HG02938 (cell line): Measurements from ENCODE around the gene CD163.
"Not testable (repeated sequence)": the region's sequence is repeated elsewhere in the genome, so short reads cannot be mapped to it uniquely, and the experiment has no call there.

Experiments
- ATAC-seq: cut with Tn5 transposase; IDR thresholded peaks from one replicate; pipeline ENCODE4 v1.9.1; 2021; ENCODE audit warnings: mild to moderate bottlenecking, moderate library complexity; ENCODE audit not compliant: unreplicated experiment

The CD163 gene

GRCh38 chr12:7503686-7504415 is at the start of gene CD163:
CD163 (minus strand) TSS chr12:7503777; CDS start chr12:7503690, 87 bp downstream.
- no peak for ATAC-seq

- ATAC-seq = no peak
These were observed 39.2 kb upstream of the CD163 start for GRCh38 chr12:7542813-7543212.

- no peak for ATAC-seq
These were observed 38.5 kb upstream of the CD163 start for GRCh38 chr12:7542046-7542445.

GRCh38 chr12:7514416-7514815 is 10.8 kb upstream of the CD163 start:
- no peak for ATAC-seq

- ATAC-seq = no peak
These were observed 9.0 kb upstream of the CD163 start for GRCh38 chr12:7512553-7512952.

GRCh38 chr12:7509793-7510470 is 6.4 kb upstream of the CD163 start:
- ATAC-seq = not testable (repeated sequence)

GRCh38 chr12:7502612-7503011 is 965 bp downstream of the CD163 start:
- ATAC-seq = no peak

GRCh38 chr12:7501031-7501588 is 2.5 kb downstream of the CD163 start:
- no peak for ATAC-seq

GRCh38 chr12:7499636-7500035 is 3.9 kb downstream of the CD163 start:
- no peak for ATAC-seq

- ATAC-seq = no peak
These were observed 4.8 kb downstream of the CD163 start for GRCh38 chr12:7498809-7499208.

GRCh38 chr12:7497661-7498060 is 5.9 kb downstream of the CD163 start:
- no peak for ATAC-seq

- no peak for ATAC-seq
These were observed 7.1 kb downstream of the CD163 start for GRCh38 chr12:7496451-7496850.

- no peak for ATAC-seq
These were observed 8.4 kb downstream of the CD163 start for GRCh38 chr12:7495136-7495535.

- no peak for ATAC-seq
These were observed 10.6 kb downstream of the CD163 start for GRCh38 chr12:7493006-7493405.

GRCh38 chr12:7486512-7486911 is 17.1 kb downstream of the CD163 start:
- ATAC-seq = no peak

GRCh38 chr12:7485095-7485494 is 18.5 kb downstream of the CD163 start:
- ATAC-seq = no peak

GRCh38 chr12:7483343-7483742 is 20.2 kb downstream of the CD163 start:
- ATAC-seq = no peak

- ATAC-seq = no peak
These were observed 23.8 kb downstream of the CD163 start for GRCh38 chr12:7479771-7480170.

- no peak for ATAC-seq
These were observed 31.5 kb downstream of the CD163 start for GRCh38 chr12:7472060-7472459.

- no peak for ATAC-seq
These were observed 43.0 kb downstream of the CD163 start for GRCh38 chr12:7460375-7461259.

GRCh38 chr12:7459973-7460372 is 43.6 kb downstream of the CD163 start:
- no peak for ATAC-seq
